Lower leg skin (tissue), 4 donors: ENCODE data around the gene PIP4K2A. TPM values are rescaled to one million over a fixed set of nuclear protein-coding genes. Genes with fewer than 3 reads are reported as not detected.

Experiments
- DNase-seq, 2 donors: peaks; one replicate each; pipeline ENCODE4 v3.0.0-alpha.2; 2019; ENCODE audit warnings: low spot score in 2 of 2
- H3K4me3 ChIP-seq: fragments of 200-600 bp; sonication (generic); 2 replicates; pipeline ENCODE4 v1.5.1; 2017; ENCODE audit warnings: mild to moderate bottlenecking, low read depth; ENCODE audit not compliant: poor library complexity, severe bottlenecking
- POLR2A ChIP-seq, 2 donors: fragments of 450-650 bp; IDR thresholded peaks; one replicate each; pipeline ENCODE4 v1.6.1; 2016 to 2017; ENCODE audit warnings: antibody characterized with exemption in 2 of 2, mild to moderate bottlenecking in 1 of 2, moderate library complexity in 1 of 2
- WGBS, 2 donors: methylation state at CpG; one replicate each; pipeline ENCODE4 v1.1.5; 2018; 5-methylcytosine and 5-hydroxymethylcytosine counted together
- intact Hi-C: fragments of 100-400 bp; cut with DNase I; formaldehyde crosslinking; loops from one replicate; pipeline ENCODE4 v1.15.0; 2023; ENCODE audit warnings: low total_unique reads
- total RNA-seq, 4 donors: library from RNA; depleted of rRNA; stranded (reverse); fragments of >200 nt; gene quantifications; one replicate each; pipeline ENCODE4 v1.1.0, GENCODE V29; 2016
- TF ChIP-seq, protein P1 (sequence below), 3 donors: fragments of 450-650 bp; IDR thresholded peaks; one replicate each; pipeline ENCODE4 v1.5.1; 2016; ENCODE audit warnings: antibody characterized with exemption in 3 of 3, mild to moderate bottlenecking in 3 of 3, moderate library complexity in 2 of 3

PIP4K2A gene
- total RNA-seq, 4 donors from 2014 or later, result 2.3 to 12.4 (median 6.6) TPM

GRCh38 chr10:22495396-22495795 lies 219.0 kb downstream of the PIP4K2A start:
- TF ChIP-seq, protein P1, sequence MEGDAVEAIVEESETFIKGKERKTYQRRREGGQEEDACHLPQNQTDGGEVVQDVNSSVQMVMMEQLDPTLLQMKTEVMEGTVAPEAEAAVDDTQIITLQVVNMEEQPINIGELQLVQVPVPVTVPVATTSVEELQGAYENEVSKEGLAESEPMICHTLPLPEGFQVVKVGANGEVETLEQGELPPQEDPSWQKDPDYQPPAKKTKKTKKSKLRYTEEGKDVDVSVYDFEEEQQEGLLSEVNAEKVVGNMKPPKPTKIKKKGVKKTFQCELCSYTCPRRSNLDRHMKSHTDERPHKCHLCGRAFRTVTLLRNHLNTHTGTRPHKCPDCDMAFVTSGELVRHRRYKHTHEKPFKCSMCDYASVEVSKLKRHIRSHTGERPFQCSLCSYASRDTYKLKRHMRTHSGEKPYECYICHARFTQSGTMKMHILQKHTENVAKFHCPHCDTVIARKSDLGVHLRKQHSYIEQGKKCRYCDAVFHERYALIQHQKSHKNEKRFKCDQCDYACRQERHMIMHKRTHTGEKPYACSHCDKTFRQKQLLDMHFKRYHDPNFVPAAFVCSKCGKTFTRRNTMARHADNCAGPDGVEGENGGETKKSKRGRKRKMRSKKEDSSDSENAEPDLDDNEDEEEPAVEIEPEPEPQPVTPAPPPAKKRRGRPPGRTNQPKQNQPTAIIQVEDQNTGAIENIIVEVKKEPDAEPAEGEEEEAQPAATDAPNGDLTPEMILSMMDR (IDR thresholded peaks at IDR 0.05), result no peak
- TF ChIP-seq POLR2A (IDR thresholded peaks at IDR 0.05), result no peak
- H3K4me3 ChIP-seq, result no peak overlapping the region
- no peak for DNase-seq
- 91 to 96% methylated on average over 3 of the region's 3 CpGs for WGBS, 2 donors
- intact Hi-C loops, result no loop called here

DNA sequence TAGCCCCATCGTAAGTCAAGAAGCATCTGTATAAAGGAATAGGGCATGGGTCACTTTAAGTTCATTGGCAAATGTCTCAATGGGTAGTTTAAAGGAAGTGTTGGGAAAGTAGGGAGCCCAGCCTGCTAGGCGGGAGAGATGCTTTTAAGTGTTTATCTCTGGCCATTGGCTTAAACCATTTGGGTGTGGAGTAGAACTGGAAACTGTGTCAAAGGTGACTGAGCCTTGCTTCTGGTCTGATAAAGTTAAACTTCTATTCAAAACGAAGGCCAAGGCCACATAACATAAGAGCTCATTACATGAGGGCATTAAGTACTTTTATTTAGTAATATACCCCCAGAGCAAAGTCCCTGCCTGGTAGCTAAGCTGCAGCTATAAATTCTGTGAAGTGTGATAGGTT lies 220.4 kb downstream of the PIP4K2A start:
- 71 to 73% methylated on average over 3 of the region's 3 CpGs for WGBS, 2 donors
- TF ChIP-seq, protein P1 (IDR thresholded peaks at IDR 0.05), result no peak
- TF ChIP-seq POLR2A (IDR thresholded peaks at IDR 0.05), result no peak
- no peak for DNase-seq
- intact Hi-C loops, result no loop called here
- no peak overlapping the region for H3K4me3 ChIP-seq

DNA sequence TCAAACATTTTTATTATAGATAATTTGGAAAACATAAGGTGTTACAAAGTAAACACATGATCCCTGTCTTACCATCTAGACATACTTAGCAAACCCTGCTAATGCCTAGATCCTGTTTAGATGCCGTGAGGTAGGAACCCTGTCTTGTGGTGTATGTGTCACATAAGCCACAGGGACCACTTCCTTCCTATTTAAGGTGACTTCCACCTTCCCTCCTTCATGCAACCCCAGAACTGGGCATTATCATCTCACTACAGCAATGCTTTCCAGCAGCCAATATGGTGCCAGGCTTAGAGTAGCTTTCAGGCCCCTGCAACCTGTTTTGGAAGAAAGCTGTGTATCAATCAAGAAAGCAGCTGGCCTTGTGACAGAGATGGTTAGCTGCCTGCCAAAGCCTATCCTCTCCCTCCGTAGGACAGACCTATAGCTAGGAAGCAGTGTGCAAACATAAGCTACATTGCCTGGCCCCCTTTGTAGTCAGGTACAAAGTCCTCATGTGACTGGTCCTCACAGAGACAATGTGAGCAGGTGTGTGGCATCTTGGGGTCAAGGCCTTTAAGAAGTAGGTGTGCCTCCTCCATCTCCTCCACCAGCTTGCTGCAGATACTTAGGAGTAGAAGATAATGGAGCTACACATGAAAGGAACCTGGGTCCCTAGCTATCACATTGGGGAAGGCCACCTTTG lies 222.3 kb downstream of the PIP4K2A start:
- intact Hi-C loops, result no loop called here
- TF ChIP-seq, protein P1 (IDR thresholded peaks at IDR 0.05), result no peak
- no peak for TF ChIP-seq POLR2A (IDR thresholded peaks at IDR 0.05)
- no peak overlapping the region for H3K4me3 ChIP-seq
- 77 to 82% methylated on average over 2 of the region's 2 CpGs for WGBS, 2 donors
- DNase-seq, result no peak

GRCh38 chr10:22491480-22491879 lies 222.9 kb downstream of the PIP4K2A start:
- no peak overlapping the region for H3K4me3 ChIP-seq
- intact Hi-C loops, result no loop called here
- TF ChIP-seq, protein P1 (IDR thresholded peaks at IDR 0.05), result no peak
- TF ChIP-seq POLR2A (IDR thresholded peaks at IDR 0.05), result no peak
- 96 to 98% methylated on average over 3 of the region's 3 CpGs for WGBS, 2 donors
- no peak for DNase-seq

GRCh38 chr10:22489975-22490374 lies 224.4 kb downstream of the PIP4K2A start:
- intact Hi-C loops, result no loop called here
- TF ChIP-seq, protein P1 (IDR thresholded peaks at IDR 0.05), result no peak
- no peak for TF ChIP-seq POLR2A (IDR thresholded peaks at IDR 0.05)

GRCh38 chr10:22489467-22489866 lies 224.9 kb downstream of the PIP4K2A start:
- intact Hi-C loops, result no loop called here
- no peak for TF ChIP-seq POLR2A (IDR thresholded peaks at IDR 0.05)
- TF ChIP-seq, protein P1 (IDR thresholded peaks at IDR 0.05), result no peak
- H3K4me3 ChIP-seq, result no peak overlapping the region
- DNase-seq, result no peak
- 82 to 87% methylated on average over 4 of the region's 4 CpGs for WGBS, 2 donors

More at GRCh38 chr10:22489975-22490374, 224.4 kb downstream of the PIP4K2A start:
- H3K4me3 ChIP-seq, result no peak overlapping the region
- no peak for DNase-seq
- 94 to 98% methylated on average over 3 of the region's 3 CpGs for WGBS, 2 donors
